HCT116 (cell line): ENCODE measurements around the gene HIVEP1. TPM values are rescaled to one million over a fixed set of nuclear protein-coding genes. Genes with fewer than 3 reads are reported as not detected.

Source experiments
- ATAC-seq: fragments of 200-7000 bp; cut with Tn5 transposase; 2 replicates; pipeline ENCODE4 v1.9.1; 2020; ENCODE audit warnings: mild to moderate bottlenecking, moderate library complexity
- BruUV-seq: library from RNA; stranded (reverse); fragments of 400-500 nt; replicated peaks from 2 replicates; lab custom pipeline; 2021; lab: Mats Ljungman, UMichigan
- CTCF ChIA-PET: fragments of 300-600 bp; sonication (Branson Sonifier 250); formaldehyde crosslinking; loops from one replicate; lab custom pipeline; 2021; ENCODE audit warnings: antibody characterized with exemption; lab: Charles Lee
- POLR2A ChIA-PET: fragments of 300-600, 350-600 bp; sonication (Branson Sonifier 250); formaldehyde crosslinking; loops from one replicate; lab custom pipeline; 2021; ENCODE audit warnings: antibody characterized with exemption; lab: Charles Lee
- RAD21 ChIA-PET, 2 experiments: fragments of 300-600 bp; sonication (Branson Sonifier 250); formaldehyde crosslinking; loops; one replicate each; lab custom pipeline; 2023; ENCODE audit warnings: low total read pairs in 2 of 2; ENCODE audit not compliant: uncharacterized antibody in 2 of 2, unreplicated experiment in 2 of 2, low non-redundant PET in 1 of 2; lab: Charles Lee
- DNase-seq: peaks from one replicate; pipeline ENCODE4 v3.0.0-alpha.2; 2010; ENCODE audit warnings: low read depth, low spot score
- H2AFZ ChIP-seq: fragments of 200-600 bp; shearing (Covaris generic), sonication (generic); 2 replicates; pipeline ENCODE4 v1.6.1; 2017; ENCODE audit warnings: low read depth, mixed run types, mixed read lengths, antibody characterized with exemption, low read length; ENCODE audit not compliant: poor library complexity, severe bottlenecking
- H3K27ac ChIP-seq: 2 replicates; pipeline ENCODE4 v1.5.1; 2012; ENCODE audit warnings: low read depth, low read length
- H3K27me3 ChIP-seq: fragments of 200-600 bp; sonication (generic); 2 replicates; pipeline ENCODE4 v1.6.1; 2016; ENCODE audit warnings: mixed run types, low read length, mixed read lengths; ENCODE audit not compliant: insufficient read depth
- H3K36me3 ChIP-seq, 2 experiments: fragments of 200-500 bp in 1 of 2; fragments of 200-600 bp in 1 of 2; sonication (Bioruptor generic) in 1 of 2; sonication (generic) in 1 of 2; 2 replicates each; pipeline versions ENCODE4 v1.5.1 to v1.6.1; 2014 to 2016; ENCODE audit warnings: low read length in 2 of 2, inconsistent platforms in 1 of 2, mixed read lengths in 1 of 2, mixed run types in 1 of 2; ENCODE audit not compliant: insufficient read depth in 2 of 2, control insufficient read depth in 1 of 2
- H3K4me1 ChIP-seq, 2 experiments: fragments of 200-600 bp in 1 of 2; sonication (generic) in 1 of 2; 2 replicates each; pipeline versions ENCODE4 v1.5.1 to v1.6.1; 2012 to 2017; ENCODE audit warnings: low read length in 2 of 2, inconsistent platforms in 1 of 2, mild to moderate bottlenecking in 1 of 2, mixed read lengths in 1 of 2, mixed run types in 1 of 2, moderate library complexity in 1 of 2; ENCODE audit not compliant: insufficient read depth in 2 of 2, control insufficient read depth in 1 of 2
- H3K4me2 ChIP-seq: fragments of 200-600 bp; sonication (generic); 2 replicates; pipeline ENCODE4 v1.6.1; 2017; ENCODE audit warnings: mixed run types, low read length, mixed read lengths
- H3K4me3 ChIP-seq, 2 experiments: fragments of 200-600 bp in 1 of 2; sonication (generic) in 1 of 2; replicated peaks in 1 of 2; 2 replicates each; pipeline ENCODE4 v1.5.1; 2011 to 2016; ENCODE audit warnings: low read length in 2 of 2, control low read depth in 1 of 2, low read depth in 1 of 2, mild to moderate bottlenecking in 1 of 2, mixed read lengths in 1 of 2, mixed run types in 1 of 2
- H3K79me2 ChIP-seq: fragments of 200-600 bp; sonication (generic); 2 replicates; pipeline ENCODE4 v1.6.1; 2017; ENCODE audit warnings: mild to moderate bottlenecking, mixed run types, low read length, moderate library complexity, mixed read lengths; ENCODE audit not compliant: insufficient read depth
- H3K9ac ChIP-seq: fragments of 200-600 bp; sonication (generic); 2 replicates; pipeline ENCODE4 v1.6.1; 2016; ENCODE audit warnings: low read length, mixed read lengths
- H3K9me2 ChIP-seq: fragments of 200-600 bp; sonication (generic), shearing (Covaris generic); 2 replicates; pipeline ENCODE4 v1.6.1; 2017; ENCODE audit warnings: mixed run types, mild to moderate bottlenecking, moderate library complexity; ENCODE audit not compliant: insufficient read depth
- H3K9me3 ChIP-seq, 2 experiments: fragments of 200-500 bp in 1 of 2; fragments of 200-600 bp in 1 of 2; sonication (Bioruptor generic) in 1 of 2; sonication (generic) in 1 of 2; 2 replicates each; pipeline ENCODE4 v1.6.1; 2014 to 2017; ENCODE audit warnings: low read length in 2 of 2, mixed read lengths in 2 of 2, inconsistent platforms in 1 of 2, low read depth in 1 of 2, mild to moderate bottlenecking in 1 of 2, mixed run types in 1 of 2, moderate library complexity in 1 of 2; ENCODE audit not compliant: control insufficient read depth in 1 of 2, insufficient read depth in 1 of 2
- H4K20me1 ChIP-seq: fragments of 200-600 bp; sonication (generic), shearing (Covaris generic); 2 replicates; pipeline ENCODE4 v1.6.1; 2017; ENCODE audit warnings: mixed run types, mild to moderate bottlenecking, moderate library complexity; ENCODE audit not compliant: insufficient read depth
- CBX3 ChIP-seq: IDR thresholded peaks from 2 replicates; pipeline ENCODE4 v1.6.1; 2012; ENCODE audit warnings: low read depth
- EZH2phosphoT487 ChIP-seq: fragments of 200-600 bp; IDR thresholded peaks from 2 replicates; pipeline ENCODE4 v1.6.1; 2018; ENCODE audit warnings: antibody characterized with exemption, borderline replicate concordance
- FOSL1 ChIP-seq: IDR thresholded peaks from 2 replicates; pipeline ENCODE4 v1.6.1; 2012; ENCODE audit warnings: low read depth
- JUND ChIP-seq: IDR thresholded peaks from 2 replicates; pipeline ENCODE4 v1.6.1; 2012
- POLR2A ChIP-seq: IDR thresholded peaks from 2 replicates; pipeline ENCODE4 v1.7.0; 2011; ENCODE audit warnings: borderline replicate concordance; ENCODE audit not compliant: insufficient read depth, insufficient read length; ENCODE audit errors: extremely low read depth
- POLR2AphosphoS5 ChIP-seq: IDR thresholded peaks from 2 replicates; pipeline ENCODE4 v1.6.1; 2011; ENCODE audit warnings: mild to moderate bottlenecking, low read depth, low read length, moderate library complexity
- RAD21 ChIP-seq: IDR thresholded peaks from 2 replicates; pipeline ENCODE4 v1.6.1; 2012; ENCODE audit warnings: low read depth, mild to moderate bottlenecking
- SIN3A ChIP-seq: IDR thresholded peaks from 2 replicates; pipeline ENCODE4 v1.6.1; 2012; ENCODE audit warnings: low read depth
- TCF7L2 ChIP-seq: IDR thresholded peaks from 2 replicates; pipeline ENCODE4 v1.7.0; 2011; ENCODE audit warnings: borderline replicate concordance, inconsistent platforms; ENCODE audit not compliant: insufficient read depth, insufficient read length; ENCODE audit errors: extremely low read depth
- YY1 ChIP-seq: IDR thresholded peaks from 2 replicates; pipeline ENCODE4 v1.6.1; 2011; ENCODE audit warnings: low read length, low read depth, moderate library complexity, mild to moderate bottlenecking; ENCODE audit not compliant: insufficient replicate concordance; ENCODE audit errors: extremely low read depth
- ZNF274 ChIP-seq: fragments of 200-500 bp; sonication (Bioruptor generic); IDR thresholded peaks from 2 replicates; pipeline ENCODE4 v1.6.1; 2014; ENCODE audit warnings: mild to moderate bottlenecking, low read depth, low read length, inconsistent platforms
- intact Hi-C: fragments of 100-400 bp; cut with micrococcal nuclease; formaldehyde crosslinking; loops from 2 replicates; pipeline ENCODE4 v1.10.0; 2022
- total RNA-seq: library from RNA; stranded (reverse); gene quantifications from one replicate; pipeline ENCODE4 v1.2.1, GENCODE V29; 2021; ENCODE audit not compliant: unreplicated experiment
- TF ChIP-seq, protein P1 (sequence below): IDR thresholded peaks from 2 replicates; pipeline ENCODE4 v1.6.1; 2011; ENCODE audit warnings: mild to moderate bottlenecking, low read length, moderate library complexity; ENCODE audit not compliant: insufficient replicate concordance; ENCODE audit errors: extremely low read depth
- TF ChIP-seq, protein P2 (sequence below), 3 experiments: fragments of 200-600 bp in 1 of 3; sonication (generic) in 1 of 3; IDR thresholded peaks in 2 of 3; conservative IDR thresholded peaks in 1 of 3; 2 replicates each; pipeline ENCODE4 v1.5.1; 2012 to 2017; ENCODE audit warnings: low read depth in 2 of 3, low read length in 2 of 3, antibody characterized with exemption in 1 of 3, borderline replicate concordance in 1 of 3, control low read depth in 1 of 3, mild to moderate bottlenecking in 1 of 3, mixed read lengths in 1 of 3, mixed run types in 1 of 3, moderate library complexity in 1 of 3; ENCODE audit not compliant: insufficient read depth in 1 of 3
- TF ChIP-seq, protein P3 (sequence below): IDR thresholded peaks from 2 replicates; pipeline ENCODE4 v1.6.1; 2012; ENCODE audit warnings: low read depth

HIVEP1 gene
- total RNA-seq, 1 experiment from 2014 or later: 11.2 TPM

DNA sequence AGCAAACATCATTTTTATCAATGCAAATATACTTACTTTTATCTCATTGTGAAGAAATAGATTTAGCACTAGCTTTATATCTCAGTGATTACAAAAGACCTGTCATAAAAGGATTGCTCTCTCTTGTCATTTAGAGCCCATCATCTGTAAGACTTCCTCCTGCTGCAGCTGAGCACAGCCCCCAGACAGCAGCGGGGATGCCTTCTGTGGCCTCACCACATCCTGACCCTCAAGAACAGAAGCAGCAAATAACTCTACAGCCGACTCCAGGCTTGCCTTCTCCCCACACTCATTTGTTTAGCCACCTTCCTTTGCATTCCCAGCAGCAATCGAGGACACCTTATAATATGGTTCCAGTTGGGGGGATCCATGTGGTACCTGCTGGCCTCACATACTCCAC is 151.0 kb downstream of the HIVEP1 start:
- no peaks in the 10 kb centered on the region for H3K79me2 ChIP-seq
- H3K9me2 ChIP-seq: no peaks in the 10 kb centered on the region
- no peak overlapping the region for H2AFZ ChIP-seq
- ChIA-PET RAD21 (no interaction called here), POLR2A (no interaction called here), CTCF (no interaction called here)
- no peak for DNase-seq
- intact Hi-C loops: no loop called here
- no peak overlapping the region for H3K4me2 ChIP-seq
- no peak for ATAC-seq
- H3K27me3 ChIP-seq: no peaks in the 10 kb centered on the region
- TF ChIP-seq FOSL1 (no peak), ZNF274 (no peak), TCF7L2 (no peak), POLR2AphosphoS5 (no peak), JUND (no peak), YY1 (no peak), EZH2phosphoT487 (no peak), SIN3A (no peak), POLR2A (no peak), CBX3 (no peak), RAD21 (no peak)
- TF ChIP-seq, protein P1, sequence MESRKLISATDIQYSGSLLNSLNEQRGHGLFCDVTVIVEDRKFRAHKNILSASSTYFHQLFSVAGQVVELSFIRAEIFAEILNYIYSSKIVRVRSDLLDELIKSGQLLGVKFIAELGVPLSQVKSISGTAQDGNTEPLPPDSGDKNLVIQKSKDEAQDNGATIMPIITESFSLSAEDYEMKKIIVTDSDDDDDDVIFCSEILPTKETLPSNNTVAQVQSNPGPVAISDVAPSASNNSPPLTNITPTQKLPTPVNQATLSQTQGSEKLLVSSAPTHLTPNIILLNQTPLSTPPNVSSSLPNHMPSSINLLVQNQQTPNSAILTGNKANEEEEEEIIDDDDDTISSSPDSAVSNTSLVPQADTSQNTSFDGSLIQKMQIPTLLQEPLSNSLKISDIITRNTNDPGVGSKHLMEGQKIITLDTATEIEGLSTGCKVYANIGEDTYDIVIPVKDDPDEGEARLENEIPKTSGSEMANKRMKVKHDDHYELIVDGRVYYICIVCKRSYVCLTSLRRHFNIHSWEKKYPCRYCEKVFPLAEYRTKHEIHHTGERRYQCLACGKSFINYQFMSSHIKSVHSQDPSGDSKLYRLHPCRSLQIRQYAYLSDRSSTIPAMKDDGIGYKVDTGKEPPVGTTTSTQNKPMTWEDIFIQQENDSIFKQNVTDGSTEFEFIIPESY: no peak
- TF ChIP-seq, protein P2, sequence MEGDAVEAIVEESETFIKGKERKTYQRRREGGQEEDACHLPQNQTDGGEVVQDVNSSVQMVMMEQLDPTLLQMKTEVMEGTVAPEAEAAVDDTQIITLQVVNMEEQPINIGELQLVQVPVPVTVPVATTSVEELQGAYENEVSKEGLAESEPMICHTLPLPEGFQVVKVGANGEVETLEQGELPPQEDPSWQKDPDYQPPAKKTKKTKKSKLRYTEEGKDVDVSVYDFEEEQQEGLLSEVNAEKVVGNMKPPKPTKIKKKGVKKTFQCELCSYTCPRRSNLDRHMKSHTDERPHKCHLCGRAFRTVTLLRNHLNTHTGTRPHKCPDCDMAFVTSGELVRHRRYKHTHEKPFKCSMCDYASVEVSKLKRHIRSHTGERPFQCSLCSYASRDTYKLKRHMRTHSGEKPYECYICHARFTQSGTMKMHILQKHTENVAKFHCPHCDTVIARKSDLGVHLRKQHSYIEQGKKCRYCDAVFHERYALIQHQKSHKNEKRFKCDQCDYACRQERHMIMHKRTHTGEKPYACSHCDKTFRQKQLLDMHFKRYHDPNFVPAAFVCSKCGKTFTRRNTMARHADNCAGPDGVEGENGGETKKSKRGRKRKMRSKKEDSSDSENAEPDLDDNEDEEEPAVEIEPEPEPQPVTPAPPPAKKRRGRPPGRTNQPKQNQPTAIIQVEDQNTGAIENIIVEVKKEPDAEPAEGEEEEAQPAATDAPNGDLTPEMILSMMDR (IDR thresholded peaks at IDR 0.05 in 2 of 3, conservative IDR thresholded peaks at IDR 0.05 in 1 of 3; ENCODE audit: borderline replicate concordance in 1 of 3, insufficient read depth in 1 of 3, low read depth in 2 of 3, low read length in 2 of 3): no peak
- TF ChIP-seq, protein P3, sequence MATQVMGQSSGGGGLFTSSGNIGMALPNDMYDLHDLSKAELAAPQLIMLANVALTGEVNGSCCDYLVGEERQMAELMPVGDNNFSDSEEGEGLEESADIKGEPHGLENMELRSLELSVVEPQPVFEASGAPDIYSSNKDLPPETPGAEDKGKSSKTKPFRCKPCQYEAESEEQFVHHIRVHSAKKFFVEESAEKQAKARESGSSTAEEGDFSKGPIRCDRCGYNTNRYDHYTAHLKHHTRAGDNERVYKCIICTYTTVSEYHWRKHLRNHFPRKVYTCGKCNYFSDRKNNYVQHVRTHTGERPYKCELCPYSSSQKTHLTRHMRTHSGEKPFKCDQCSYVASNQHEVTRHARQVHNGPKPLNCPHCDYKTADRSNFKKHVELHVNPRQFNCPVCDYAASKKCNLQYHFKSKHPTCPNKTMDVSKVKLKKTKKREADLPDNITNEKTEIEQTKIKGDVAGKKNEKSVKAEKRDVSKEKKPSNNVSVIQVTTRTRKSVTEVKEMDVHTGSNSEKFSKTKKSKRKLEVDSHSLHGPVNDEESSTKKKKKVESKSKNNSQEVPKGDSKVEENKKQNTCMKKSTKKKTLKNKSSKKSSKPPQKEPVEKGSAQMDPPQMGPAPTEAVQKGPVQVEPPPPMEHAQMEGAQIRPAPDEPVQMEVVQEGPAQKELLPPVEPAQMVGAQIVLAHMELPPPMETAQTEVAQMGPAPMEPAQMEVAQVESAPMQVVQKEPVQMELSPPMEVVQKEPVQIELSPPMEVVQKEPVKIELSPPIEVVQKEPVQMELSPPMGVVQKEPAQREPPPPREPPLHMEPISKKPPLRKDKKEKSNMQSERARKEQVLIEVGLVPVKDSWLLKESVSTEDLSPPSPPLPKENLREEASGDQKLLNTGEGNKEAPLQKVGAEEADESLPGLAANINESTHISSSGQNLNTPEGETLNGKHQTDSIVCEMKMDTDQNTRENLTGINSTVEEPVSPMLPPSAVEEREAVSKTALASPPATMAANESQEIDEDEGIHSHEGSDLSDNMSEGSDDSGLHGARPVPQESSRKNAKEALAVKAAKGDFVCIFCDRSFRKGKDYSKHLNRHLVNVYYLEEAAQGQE: no peak
- no peak overlapping the region for H3K27ac ChIP-seq
- no TSS peak for BruUV-seq
- H3K4me1 ChIP-seq: no peaks in the 10 kb centered on the region
- no peak overlapping the region for H3K9ac ChIP-seq
- H3K36me3 ChIP-seq: 0 out of 4 replicates have a peak, but pooled peaks cover 0 to 8% of the 10 kb centered on the region in 2 experiments
- no peaks in the 10 kb centered on the region for H4K20me1 ChIP-seq
- H3K9me3 ChIP-seq: no peaks in the 10 kb centered on the region
- H3K4me3 ChIP-seq: no peak overlapping the region
